ENCODE measurements around the gene GJB6.

DNA sequence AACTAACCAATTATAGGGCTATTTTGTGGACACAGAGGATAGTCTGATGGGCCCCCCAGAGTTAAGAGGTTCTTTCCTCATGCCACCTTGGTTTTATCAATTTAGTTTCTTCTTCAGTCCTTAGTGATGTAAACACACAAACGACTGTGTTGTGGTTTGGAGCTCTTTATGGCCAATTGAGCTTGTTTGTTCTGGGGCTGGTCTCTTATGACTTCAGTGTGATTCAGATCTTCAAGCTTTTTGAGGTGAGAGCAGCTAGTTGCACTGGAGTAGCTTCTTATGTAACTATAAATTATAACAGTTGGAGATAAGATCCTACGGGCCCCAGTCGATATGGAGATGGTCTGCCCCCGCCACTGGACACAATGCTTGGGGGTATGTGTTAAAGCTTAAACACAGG, 22.0 kb upstream of the GJB6 start:
- TF ChIP-seq POLR2A (IDR thresholded peaks at IDR 0.05): no peak
- TF ChIP-seq, protein P1, sequence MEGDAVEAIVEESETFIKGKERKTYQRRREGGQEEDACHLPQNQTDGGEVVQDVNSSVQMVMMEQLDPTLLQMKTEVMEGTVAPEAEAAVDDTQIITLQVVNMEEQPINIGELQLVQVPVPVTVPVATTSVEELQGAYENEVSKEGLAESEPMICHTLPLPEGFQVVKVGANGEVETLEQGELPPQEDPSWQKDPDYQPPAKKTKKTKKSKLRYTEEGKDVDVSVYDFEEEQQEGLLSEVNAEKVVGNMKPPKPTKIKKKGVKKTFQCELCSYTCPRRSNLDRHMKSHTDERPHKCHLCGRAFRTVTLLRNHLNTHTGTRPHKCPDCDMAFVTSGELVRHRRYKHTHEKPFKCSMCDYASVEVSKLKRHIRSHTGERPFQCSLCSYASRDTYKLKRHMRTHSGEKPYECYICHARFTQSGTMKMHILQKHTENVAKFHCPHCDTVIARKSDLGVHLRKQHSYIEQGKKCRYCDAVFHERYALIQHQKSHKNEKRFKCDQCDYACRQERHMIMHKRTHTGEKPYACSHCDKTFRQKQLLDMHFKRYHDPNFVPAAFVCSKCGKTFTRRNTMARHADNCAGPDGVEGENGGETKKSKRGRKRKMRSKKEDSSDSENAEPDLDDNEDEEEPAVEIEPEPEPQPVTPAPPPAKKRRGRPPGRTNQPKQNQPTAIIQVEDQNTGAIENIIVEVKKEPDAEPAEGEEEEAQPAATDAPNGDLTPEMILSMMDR (IDR thresholded peaks at IDR 0.05): no peak
